Right lobe of liver (tissue), 6 donors: Measurements from ENCODE around the gene SPIRE2. TPM values are rescaled to one million over a fixed set of nuclear protein-coding genes. Genes with fewer than 3 reads are reported as not detected.
"Not testable (repeated sequence)": the region's sequence is repeated elsewhere in the genome, so short reads cannot be mapped to it uniquely, and the experiment has no call there.

Experiments
- ATAC-seq, 4 donors: fragments of 200-7000 bp; cut with Tn5 transposase; one replicate each; pipeline ENCODE4 v1.9.1; 2020; ENCODE audit warnings: mild to moderate bottlenecking in 4 of 4, moderate library complexity in 4 of 4
- DNase-seq, 3 donors: peaks; one replicate each; pipeline ENCODE4 v3.0.0-alpha.2; 2020
- H3K27ac ChIP-seq, 3 donors: fragments of 200-600 bp; one replicate each; pipeline ENCODE4 v1.8.0; 2022
- H3K27me3 ChIP-seq, 2 donors: fragments of 200-600 bp; one replicate each; pipeline ENCODE4 v1.8.0; 2022
- H3K36me3 ChIP-seq, 4 donors: fragments of 200-600 bp; sonication (generic) in 1 of 4; one replicate each; pipeline versions ENCODE4 v1.5.1 to v1.8.0; 2017 to 2022; ENCODE audit warnings: control low read depth in 1 of 4
- H3K4me1 ChIP-seq, 4 donors: fragments of 200-600 bp; sonication (generic) in 1 of 4; one replicate each; pipeline versions ENCODE4 v1.5.1 to v1.8.0; 2017 to 2022; ENCODE audit warnings: control low read depth in 1 of 4
- H3K4me3 ChIP-seq, 3 donors: fragments of 200-600 bp; one replicate each; pipeline ENCODE4 v1.8.0; 2022
- H3K9me3 ChIP-seq, 4 donors: fragments of 200-600 bp; sonication (generic) in 1 of 4; one replicate each; pipeline versions ENCODE4 v1.5.1 to v1.8.0; 2017 to 2022; ENCODE audit warnings: control low read depth in 1 of 4
- CTCF ChIP-seq, 4 donors: fragments of 200-600 bp in 3 of 4; fragments of 450-650 bp in 1 of 4; IDR thresholded peaks; one replicate each; pipeline versions ENCODE4 v1.5.1 to v1.8.0; 2016 to 2022; ENCODE audit warnings: antibody characterized with exemption in 4 of 4, mild to moderate bottlenecking in 2 of 4
- POLR2A ChIP-seq: fragments of 450-650 bp; IDR thresholded peaks from one replicate; pipeline ENCODE4 v1.6.1; 2017; ENCODE audit warnings: antibody characterized with exemption, mild to moderate bottlenecking
- WGBS: methylation state at CpG from one replicate; pipeline ENCODE4 v1.1.6; 2018; ENCODE audit warnings: low coverage, low lambda C conversion rate; ENCODE audit not compliant: insufficient coverage; ENCODE audit errors: missing lambda C conversion rate; 5-methylcytosine and 5-hydroxymethylcytosine counted together
- intact Hi-C, 2 donors: fragments of 100-400 bp; cut with DNase I; formaldehyde crosslinking; loops; one replicate each; pipeline versions ENCODE4 v1.11.2 to v1.14.1; 2022
- long read RNA-seq: library from polyadenylated mRNA; unstranded; transcript quantifications from one replicate; pipeline ENCODE4 v2.0.0, GENCODE V29; 2019
- total RNA-seq, 6 experiments: library from RNA; depleted of rRNA in 2 of 6; stranded (reverse); fragments of >200 nt in 2 of 6; fragmentation: NEBNext Ultra II Directional in 3 of 6; extraction: Animal tissue kit (Norgen Biotek cat#: 25700) in 3 of 6; gene quantifications; one replicate each; pipeline versions ENCODE4 v1.1.0 to v1.2.4, GENCODE V29; 2016 to 2023
- donor health status: DM: no; HTN: yes; CAD: no.
- donor health status: DM: no; HTN: no; CAD: no.
- donor health status: DM: no; HTN: no; CAD: no.
- donor health status: DM: no; HTN: yes; CAD: no.
- donor health status: DM: no; HTN: yes; CAD: no.

The SPIRE2 gene
- 1 to 10 TPM; 4.8 to 7.8 (median 6.1) TPM for total RNA-seq
- long read RNA-seq = 0 reads

GRCh38 chr16:89828199-89828869, at the start of gene SPIRE2:
Gene SPIRE2 (plus strand): TSS chr16:89828475. CDS start chr16:89828551, 76 bp downstream.
- peak; percentile 74 to 82 (median 76) for ATAC-seq

GRCh38 chr16:89779231-89779908, 48.9 kb upstream of the SPIRE2 start:
- H3K4me3 ChIP-seq = no peak overlapping the region
- no peaks in the 10 kb centered on the region for H3K4me1 ChIP-seq
- no peak overlapping the region for H3K27ac ChIP-seq
- no peaks in the 10 kb centered on the region for H3K9me3 ChIP-seq
- 91% methylated on average over 8 of the region's 13 CpGs for WGBS
- no peaks in the 10 kb centered on the region for H3K27me3 ChIP-seq
- DNase-seq (no peak), ATAC-seq (no peak)
- intact Hi-C loops = no loop called here
- no peaks in the 10 kb centered on the region for H3K36me3 ChIP-seq
- no peak for TF ChIP-seq CTCF (IDR thresholded peaks at IDR 0.05)
- TF ChIP-seq POLR2A = no peak

More at GRCh38 chr16:89828199-89828869, at the start of gene SPIRE2:
- intact Hi-C loops = loop anchor here in 1 of 2 donors (5.0 kb wide), 1 partner anchor 44 kb away; the partner anchor contains the start of gene TCF25
- peak; percentile 70 to 78 (median 74) for DNase-seq
- H3K36me3 ChIP-seq = no peaks in the 10 kb centered on the region
- peaks cover 0 to 14% (median 0%) of the 10 kb centered on the region in 4 donors for H3K4me1 ChIP-seq
- WGBS = 3% methylated on average over 8 of the region's 98 CpGs
- no peaks in the 10 kb centered on the region for H3K27me3 ChIP-seq
- peak within 1 kb of the TSS; percentile 57 to 68 (median 64) for H3K4me3 ChIP-seq
- H3K9me3 ChIP-seq = no peaks in the 10 kb centered on the region
- TF ChIP-seq POLR2A (no peak), CTCF (IDR thresholded peaks at IDR 0.05) (no peak)
- peak within 1 kb of the TSS; percentile 63 to 93 (median 83) for H3K27ac ChIP-seq

- no peak for DNase-seq
- Histone ChIP-seq H3K27ac (no peak overlapping the region), H3K4me1 (no peaks in the 10 kb centered on the region), H3K27me3 (no peaks in the 10 kb centered on the region), H3K36me3 (no peaks in the 10 kb centered on the region), H3K9me3 (no peaks in the 10 kb centered on the region), H3K4me3 (no peak overlapping the region)
- intact Hi-C loops = no loop called here
- ATAC-seq = no peak
- TF ChIP-seq CTCF (IDR thresholded peaks at IDR 0.05) (no peak), POLR2A (no peak)
- WGBS = 100% methylated on average over 2 of the region's 6 CpGs
Measured at GRCh38 chr16:89779909-89780305, 48.4 kb upstream of the SPIRE2 start.

- WGBS = 88% methylated on average over 5 of the region's 6 CpGs
- intact Hi-C loops = no loop called here
Measured at GRCh38 chr16:89782489-89782888, 45.8 kb upstream of the SPIRE2 start.

GRCh38 chr16:89783952-89784351, 44.3 kb upstream of the SPIRE2 start:
- intact Hi-C loops, H3K4me3 ChIP-seq, H3K4me1 ChIP-seq, H3K36me3 ChIP-seq, ATAC-seq, H3K9me3 ChIP-seq, DNase-seq, H3K27ac ChIP-seq, H3K27me3 ChIP-seq: not testable (repeated sequence)
- 70% methylated on average over 2 of the region's 6 CpGs for WGBS

More at GRCh38 chr16:89782489-89782888, 45.8 kb upstream of the SPIRE2 start:
- TF ChIP-seq POLR2A = no peak
- TF ChIP-seq CTCF (IDR thresholded peaks at IDR 0.05) = no peak
- no peaks in the 10 kb centered on the region for H3K36me3 ChIP-seq
- H3K4me3 ChIP-seq = no peak overlapping the region
- no peaks in the 10 kb centered on the region for H3K27me3 ChIP-seq
- H3K27ac ChIP-seq = no peak overlapping the region
- no peak for DNase-seq
- no peaks in the 10 kb centered on the region for H3K9me3 ChIP-seq
- no peak for ATAC-seq
- no peaks in the 10 kb centered on the region for H3K4me1 ChIP-seq
